ENCODE results near the gene CPNE6.
"Not testable (repeated sequence)": the region's sequence is repeated elsewhere in the genome, so short reads cannot be mapped to it uniquely, and the experiment has no call there.

DNA sequence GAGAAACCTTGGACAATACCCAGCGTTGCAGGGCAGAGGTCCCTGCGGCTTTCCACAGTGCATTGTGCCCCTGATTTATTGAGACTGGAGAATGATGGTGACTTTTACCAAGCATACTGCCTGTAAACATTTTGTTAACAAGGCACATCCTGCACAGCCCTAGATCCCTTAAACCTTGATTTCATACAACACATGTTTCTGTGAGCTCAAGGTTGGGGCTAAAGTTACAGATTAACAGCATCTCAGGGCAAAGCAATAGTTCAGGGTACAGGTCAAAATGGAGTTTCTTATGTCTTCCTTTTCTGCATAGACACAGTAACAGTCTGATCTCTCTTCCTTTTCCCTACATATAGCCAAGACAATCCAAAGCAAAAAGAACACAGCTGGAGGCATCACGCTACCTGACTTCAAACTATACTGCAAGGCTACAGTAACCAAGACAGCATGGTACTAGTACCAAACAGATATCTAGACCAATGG lies 46.4 kb upstream of the CPNE6 start:
- TF ChIP-seq, protein P1, sequence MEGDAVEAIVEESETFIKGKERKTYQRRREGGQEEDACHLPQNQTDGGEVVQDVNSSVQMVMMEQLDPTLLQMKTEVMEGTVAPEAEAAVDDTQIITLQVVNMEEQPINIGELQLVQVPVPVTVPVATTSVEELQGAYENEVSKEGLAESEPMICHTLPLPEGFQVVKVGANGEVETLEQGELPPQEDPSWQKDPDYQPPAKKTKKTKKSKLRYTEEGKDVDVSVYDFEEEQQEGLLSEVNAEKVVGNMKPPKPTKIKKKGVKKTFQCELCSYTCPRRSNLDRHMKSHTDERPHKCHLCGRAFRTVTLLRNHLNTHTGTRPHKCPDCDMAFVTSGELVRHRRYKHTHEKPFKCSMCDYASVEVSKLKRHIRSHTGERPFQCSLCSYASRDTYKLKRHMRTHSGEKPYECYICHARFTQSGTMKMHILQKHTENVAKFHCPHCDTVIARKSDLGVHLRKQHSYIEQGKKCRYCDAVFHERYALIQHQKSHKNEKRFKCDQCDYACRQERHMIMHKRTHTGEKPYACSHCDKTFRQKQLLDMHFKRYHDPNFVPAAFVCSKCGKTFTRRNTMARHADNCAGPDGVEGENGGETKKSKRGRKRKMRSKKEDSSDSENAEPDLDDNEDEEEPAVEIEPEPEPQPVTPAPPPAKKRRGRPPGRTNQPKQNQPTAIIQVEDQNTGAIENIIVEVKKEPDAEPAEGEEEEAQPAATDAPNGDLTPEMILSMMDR (IDR thresholded peaks at IDR 0.05) = not testable (repeated sequence)
- TF ChIP-seq POLR2A, POLR2AphosphoS5 (IDR thresholded peaks at IDR 0.05): not testable (repeated sequence)

Data from suprapubic skin (tissue), 4 donors.